OCI-LY1 (cell line): ENCODE results near the gene BTG3.

Experiments used
- H2AFZ ChIP-seq: fragments of 200-600 bp; sonication (generic), shearing (Covaris generic); 2 replicates; pipeline ENCODE4 v1.6.0; 2014; ENCODE audit warnings: antibody characterized with exemption, mild to moderate bottlenecking, low read length
- H3F3A ChIP-seq: fragments of 200-600 bp; sonication (generic), shearing (Covaris generic); 2 replicates; pipeline ENCODE4 v1.6.0; 2014; ENCODE audit warnings: mild to moderate bottlenecking, antibody characterized with exemption, low read length, moderate library complexity; ENCODE audit not compliant: insufficient read depth
- H3K27ac ChIP-seq: fragments of 200-600 bp; sonication (generic); 2 replicates; pipeline ENCODE4 v1.5.1; 2014; ENCODE audit warnings: low read length, mixed run types, mild to moderate bottlenecking, low read depth; ENCODE audit not compliant: poor library complexity, severe bottlenecking
- H3K27me3 ChIP-seq: fragments of 200-600 bp; sonication (generic); 2 replicates; pipeline ENCODE4 v1.6.0; 2014; ENCODE audit warnings: antibody characterized with exemption, mild to moderate bottlenecking, low read length, moderate library complexity; ENCODE audit not compliant: insufficient read depth
- H3K36me3 ChIP-seq: fragments of 200-600 bp; sonication (generic); 2 replicates; pipeline ENCODE4 v1.6.1; 2014; ENCODE audit warnings: mild to moderate bottlenecking, antibody characterized with exemption, low read length, moderate library complexity, mixed read lengths; ENCODE audit not compliant: insufficient read depth
- H3K4me1 ChIP-seq: fragments of 200-600 bp; sonication (generic); 2 replicates; pipeline ENCODE4 v1.5.1; 2014; ENCODE audit warnings: mild to moderate bottlenecking, low read length, moderate library complexity; ENCODE audit not compliant: insufficient read depth, severe bottlenecking
- H3K4me2 ChIP-seq: fragments of 200-600 bp; sonication (generic), shearing (Covaris generic); 2 replicates; pipeline ENCODE4 v1.6.1; 2014; ENCODE audit warnings: low read length
- H3K4me3 ChIP-seq: fragments of 200-600 bp; sonication (generic); 2 replicates; pipeline ENCODE4 v1.5.1; 2014; ENCODE audit warnings: low read length, low read depth, mild to moderate bottlenecking, mixed read lengths; ENCODE audit not compliant: poor library complexity, severe bottlenecking
- H3K79me2 ChIP-seq: fragments of 200-600 bp; shearing (Covaris generic); 2 replicates; pipeline ENCODE4 v1.6.1; 2016; ENCODE audit warnings: mixed run types, low read length, mixed read lengths; ENCODE audit not compliant: insufficient read depth
- H3K9ac ChIP-seq: fragments of 200-600 bp; sonication (generic), shearing (Covaris generic); 2 replicates; pipeline ENCODE4 v1.6.1; 2014; ENCODE audit warnings: mild to moderate bottlenecking, low read length, mixed read lengths
- H3K9me2 ChIP-seq: fragments of 200-600 bp; sonication (generic), shearing (Covaris generic); 2 replicates; pipeline ENCODE4 v1.6.1; 2014; ENCODE audit warnings: low read depth, mild to moderate bottlenecking, low read length, mixed read lengths
- H3K9me3 ChIP-seq: fragments of 200-600 bp; shearing (Covaris generic); 2 replicates; pipeline ENCODE4 v1.6.1; 2014; ENCODE audit warnings: low read length, mixed read lengths
- H4K20me1 ChIP-seq: fragments of 200-600 bp; sonication (generic), shearing (Covaris generic); 2 replicates; pipeline ENCODE4 v1.6.0; 2016; ENCODE audit warnings: mild to moderate bottlenecking, low read length; ENCODE audit not compliant: insufficient read depth
- CTCF ChIP-seq: fragments of 200-600 bp; sonication (generic), shearing (Covaris generic); IDR thresholded peaks from 2 replicates; pipeline ENCODE4 v1.5.1; 2017; ENCODE audit warnings: mild to moderate bottlenecking, antibody characterized with exemption, low read length, moderate library complexity, mixed read lengths
- EZH2 ChIP-seq: fragments of 200-600 bp; sonication (generic), shearing (Covaris generic); IDR thresholded peaks from 2 replicates; pipeline ENCODE4 v1.8.0; 2017; ENCODE audit warnings: borderline replicate concordance, mixed run types, mild to moderate bottlenecking, antibody characterized with exemption, low read length, moderate library complexity, mixed read lengths

The BTG3 gene

GRCh38 chr21:17611414-17612022 is 1.2 kb downstream of the BTG3 start:
- no peaks in the 10 kb centered on the region for H3F3A ChIP-seq
- peak overlapping the region; percentile 37 for H3K27ac ChIP-seq
- peaks cover 34% of the 10 kb centered on the region; the same call in 1 of the 2 replicates for H3K36me3 ChIP-seq
- peak overlapping the region; percentile 89 for H3K4me3 ChIP-seq
- H3K9me3 ChIP-seq, result no peaks in the 10 kb centered on the region
- H3K9ac ChIP-seq, result peak overlapping the region; percentile 88
- TF ChIP-seq EZH2 (no peak), CTCF (no peak)
- H4K20me1 ChIP-seq, result no peaks in the 10 kb centered on the region
- H3K27me3 ChIP-seq, result no peaks in the 10 kb centered on the region
- H3K9me2 ChIP-seq, result no peaks in the 10 kb centered on the region
- peak overlapping the region; percentile 90 for H3K4me2 ChIP-seq
- peaks cover 57% of the 10 kb centered on the region for H3K79me2 ChIP-seq
- peaks cover 18% of the 10 kb centered on the region for H3K4me1 ChIP-seq
- no peak overlapping the region for H2AFZ ChIP-seq

- Histone ChIP-seq H2AFZ (no peak overlapping the region), H3K9me3 (no peaks in the 10 kb centered on the region), H3K27ac (peak overlapping the region; percentile 37), H3K27me3 (no peaks in the 10 kb centered on the region), H3K4me1 (peaks cover 18% of the 10 kb centered on the region), H3K9ac (peak overlapping the region; percentile 88), H3K9me2 (no peaks in the 10 kb centered on the region), H3K36me3 (peaks cover 40% of the 10 kb centered on the region; the same call in 1 of the 2 replicates), H3K4me2 (peak overlapping the region; percentile 90), H3K4me3 (peak overlapping the region; percentile 89), H4K20me1 (no peaks in the 10 kb centered on the region), H3F3A (no peaks in the 10 kb centered on the region), H3K79me2 (peaks cover 60% of the 10 kb centered on the region)
- no peak for TF ChIP-seq EZH2
- TF ChIP-seq CTCF, result no peak
Measured at GRCh38 chr21:17610911-17611310, 1.8 kb downstream of the BTG3 start.

- H3K4me1 ChIP-seq, result peaks cover 18% of the 10 kb centered on the region
- H4K20me1 ChIP-seq, result no peaks in the 10 kb centered on the region
- no peak overlapping the region for H3K4me3 ChIP-seq
- no peak overlapping the region for H3K9ac ChIP-seq
- no peaks in the 10 kb centered on the region for H3K9me2 ChIP-seq
- no peak overlapping the region for H3K27ac ChIP-seq
- peaks cover 60% of the 10 kb centered on the region for H3K79me2 ChIP-seq
- H3F3A ChIP-seq, result no peaks in the 10 kb centered on the region
- H3K9me3 ChIP-seq, result no peaks in the 10 kb centered on the region
- no peaks in the 10 kb centered on the region for H3K27me3 ChIP-seq
- H3K36me3 ChIP-seq, result peaks cover 50% of the 10 kb centered on the region
- H2AFZ ChIP-seq, result no peak overlapping the region
- TF ChIP-seq EZH2 (no peak), CTCF (no peak)
- no peak overlapping the region for H3K4me2 ChIP-seq
Measured at GRCh38 chr21:17609681-17610080, 3.0 kb downstream of the BTG3 start.
